ENCODE results near the gene SUSD3. TPM values are rescaled to one million over a fixed set of nuclear protein-coding genes. Genes with fewer than 3 reads are reported as not detected.

SUSD3 gene
- total RNA-seq, 2 experiments from 2014 or later, result 33.9 to 35.6 TPM

- Mint-ChIP-seq H3K36me3 (ENCODE audit: low read depth) (peaks cover 98% of the 10 kb centered on the region), H3K27me3 (no peaks in the 10 kb centered on the region), H3K9me3 (no peaks in the 10 kb centered on the region), H3K27ac (peak overlapping the region; percentile 99), H3K4me3 (no peak overlapping the region), H3K4me1 (ENCODE audit: low read depth) (peaks cover 56% of the 10 kb centered on the region)
- Histone ChIP-seq H3K27me3 (ENCODE audit: control insufficient read depth in 1 of 2, insufficient read depth in 2 of 2, low read length in 2 of 2) (no peaks in the 10 kb centered on the region), H3K27ac (ENCODE audit: low read depth in 1 of 2, low read length in 2 of 2) (peak overlapping the region; percentile 41 to 70), H3K4me3 (ENCODE audit: low read length) (no peak overlapping the region), H3K9me3 (ENCODE audit: control insufficient read depth in 1 of 2, insufficient read depth in 1 of 2, low read length in 2 of 2) (no peaks in the 10 kb centered on the region), H3K36me3 (ENCODE audit: insufficient read depth, low read length) (peaks cover 93% of the 10 kb centered on the region), H3K4me1 (ENCODE audit: insufficient read depth, low read length) (peaks cover 58% of the 10 kb centered on the region)
- DNase-seq (no peak), ATAC-seq (ENCODE audit: poor library complexity) (no peak)
- ChIA-PET CTCF (interaction anchor here (0.8 to 1.9 kb wide), 8 partner anchors 15 to 89 kb away, joined by 3 to 5 read pairs (median 5); no protein-coding TSS in a partner anchor), POLR2A (interaction anchor here (0.9 to 1.4 kb wide), 3 partner anchors 8 to 76 kb away, joined by 3 to 7 read pairs (median 5); partner anchors contain the start of gene CARD19)
- intact Hi-C loops (cut with DNase I, micrococcal nuclease), result no loop called here
- TF ChIP-seq CTCF (IDR thresholded peaks at IDR 0.05), result no peak
Observed at GRCh38 chr9:93020151-93020550, 38.4 kb upstream of the SUSD3 start.

- no peaks in the 10 kb centered on the region for H3K9me3 Mint-ChIP-seq
- peaks cover 62% of the 10 kb centered on the region for H3K4me1 Mint-ChIP-seq (ENCODE audit: low read depth)
- Histone ChIP-seq H3K36me3 (ENCODE audit: insufficient read depth, low read length) (peaks cover 93% of the 10 kb centered on the region), H3K4me3 (ENCODE audit: low read length) (no peak overlapping the region), H3K27me3 (ENCODE audit: control insufficient read depth in 1 of 2, insufficient read depth in 2 of 2, low read length in 2 of 2) (no peaks in the 10 kb centered on the region), H3K4me1 (ENCODE audit: insufficient read depth, low read length) (peaks cover 67% of the 10 kb centered on the region), H3K27ac (ENCODE audit: low read depth in 1 of 2, low read length in 2 of 2) (peak overlapping the region; percentile 41 to 70), H3K9me3 (ENCODE audit: control insufficient read depth in 1 of 2, insufficient read depth in 1 of 2, low read length in 2 of 2) (no peaks in the 10 kb centered on the region)
- H3K27ac Mint-ChIP-seq, result peak overlapping the region; percentile 99
- ATAC-seq (ENCODE audit: poor library complexity) (peak; percentile 78), DNase-seq (peak in 10 of 14 experiments; percentile 27 to 79 (median 56))
- H3K4me3 Mint-ChIP-seq, result peak overlapping the region; percentile 25
- H3K27me3 Mint-ChIP-seq, result no peaks in the 10 kb centered on the region
- no peak for TF ChIP-seq CTCF (IDR thresholded peaks at IDR 0.05)
- CTCF ChIA-PET, result interaction anchor here (0.8 to 1.9 kb wide), 9 partner anchors 16 to 88 kb away, joined by 3 to 5 read pairs (median 5); no protein-coding TSS in a partner anchor
- intact Hi-C loops (cut with DNase I, micrococcal nuclease), result no loop called here
- peaks cover 95% of the 10 kb centered on the region for H3K36me3 Mint-ChIP-seq (ENCODE audit: low read depth)
- POLR2A ChIA-PET, result interaction anchor here (0.9 to 10.1 kb wide), 4 partner anchors 10 to 75 kb away, joined by 3 to 163 read pairs (median 4); partner anchors contain the start of gene CARD19
Observed at GRCh38 chr9:93020771-93021670, 37.5 kb upstream of the SUSD3 start.

GRCh38 chr9:93022066-93022465, 36.4 kb upstream of the SUSD3 start:
- Mint-ChIP-seq H3K27me3 (no peaks in the 10 kb centered on the region), H3K4me1 (ENCODE audit: low read depth) (peaks cover 67% of the 10 kb centered on the region), H3K36me3 (ENCODE audit: low read depth) (peaks cover 90% of the 10 kb centered on the region), H3K27ac (peak overlapping the region; percentile 99), H3K4me3 (no peak overlapping the region), H3K9me3 (no peaks in the 10 kb centered on the region)
- DNase-seq (no peak), ATAC-seq (ENCODE audit: poor library complexity) (no peak)
- CTCF ChIA-PET, result no interaction called here
- intact Hi-C loops (cut with DNase I, micrococcal nuclease), result no loop called here
- POLR2A ChIA-PET, result interaction anchor here (10.1 kb wide), 1 partner anchor 44 kb away, joined by 163 read pairs; no protein-coding TSS in a partner anchor
- Histone ChIP-seq H3K9me3 (ENCODE audit: control insufficient read depth in 1 of 2, insufficient read depth in 1 of 2, low read length in 2 of 2) (no peaks in the 10 kb centered on the region), H3K4me3 (ENCODE audit: low read length) (no peak overlapping the region), H3K4me1 (ENCODE audit: insufficient read depth, low read length) (peaks cover 77% of the 10 kb centered on the region), H3K27ac (ENCODE audit: low read depth in 1 of 2, low read length in 2 of 2) (peak overlapping the region; percentile 41 to 70), H3K36me3 (ENCODE audit: insufficient read depth, low read length) (peaks cover 93% of the 10 kb centered on the region), H3K27me3 (ENCODE audit: control insufficient read depth in 1 of 2, insufficient read depth in 2 of 2, low read length in 2 of 2) (no peaks in the 10 kb centered on the region)
- TF ChIP-seq CTCF (IDR thresholded peaks at IDR 0.05), result no peak

Data from CD4-positive, alpha-beta T cell (primary cell).